Cerebellar nuclear complex (tissue), 1 donor: Measurements from ENCODE around the gene CES2.

Source experiments
- DNase-seq, 2 experiments: peaks; one replicate each; lab custom pipeline; 2025; lab: John Stamatoyannopoulos, UW

CES2 gene

DNA sequence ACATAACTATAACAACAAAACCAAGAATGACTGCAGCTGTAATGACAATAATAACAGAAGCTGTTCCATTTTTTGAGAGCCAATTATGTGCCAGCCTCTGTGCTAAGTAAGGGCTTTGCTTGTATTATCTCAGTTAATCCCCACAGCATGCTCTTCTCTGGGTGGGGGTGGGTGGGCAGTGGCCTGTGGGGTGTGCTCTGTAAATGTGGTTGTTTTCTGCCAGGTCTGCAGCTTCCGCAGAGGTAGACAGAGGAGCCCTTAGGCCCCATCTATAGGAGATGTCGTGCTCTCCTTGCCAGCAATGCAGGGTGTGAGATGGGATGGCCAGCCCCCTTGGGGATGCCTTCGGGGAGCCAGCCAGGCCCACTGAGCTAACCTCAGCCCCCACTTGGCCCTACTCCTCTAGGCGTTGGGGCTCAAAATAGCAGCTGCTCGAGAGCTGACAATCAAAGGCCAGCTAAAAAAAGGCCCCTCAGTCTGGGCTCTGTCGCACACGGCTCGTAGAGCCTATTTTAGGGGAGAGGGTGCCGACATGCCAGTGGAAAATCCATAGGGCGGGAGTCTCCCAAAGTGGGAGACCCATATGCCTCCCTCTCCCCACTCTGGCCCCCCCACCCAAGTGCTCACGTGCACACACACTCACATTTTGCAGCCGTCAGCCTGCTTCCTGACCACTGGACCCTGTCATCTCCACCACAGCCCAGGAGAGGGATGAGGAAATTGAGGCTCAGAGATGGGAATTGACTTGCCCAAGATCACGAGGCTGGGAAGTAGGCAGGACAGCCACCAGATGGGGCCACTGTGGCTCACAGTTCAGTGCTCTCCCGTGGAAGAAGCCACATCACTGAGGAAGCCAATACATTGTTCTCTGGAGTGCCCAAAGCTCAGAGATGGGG, 32.4 kb upstream of the CES2 start:
- DNase-seq = no peak

DNA sequence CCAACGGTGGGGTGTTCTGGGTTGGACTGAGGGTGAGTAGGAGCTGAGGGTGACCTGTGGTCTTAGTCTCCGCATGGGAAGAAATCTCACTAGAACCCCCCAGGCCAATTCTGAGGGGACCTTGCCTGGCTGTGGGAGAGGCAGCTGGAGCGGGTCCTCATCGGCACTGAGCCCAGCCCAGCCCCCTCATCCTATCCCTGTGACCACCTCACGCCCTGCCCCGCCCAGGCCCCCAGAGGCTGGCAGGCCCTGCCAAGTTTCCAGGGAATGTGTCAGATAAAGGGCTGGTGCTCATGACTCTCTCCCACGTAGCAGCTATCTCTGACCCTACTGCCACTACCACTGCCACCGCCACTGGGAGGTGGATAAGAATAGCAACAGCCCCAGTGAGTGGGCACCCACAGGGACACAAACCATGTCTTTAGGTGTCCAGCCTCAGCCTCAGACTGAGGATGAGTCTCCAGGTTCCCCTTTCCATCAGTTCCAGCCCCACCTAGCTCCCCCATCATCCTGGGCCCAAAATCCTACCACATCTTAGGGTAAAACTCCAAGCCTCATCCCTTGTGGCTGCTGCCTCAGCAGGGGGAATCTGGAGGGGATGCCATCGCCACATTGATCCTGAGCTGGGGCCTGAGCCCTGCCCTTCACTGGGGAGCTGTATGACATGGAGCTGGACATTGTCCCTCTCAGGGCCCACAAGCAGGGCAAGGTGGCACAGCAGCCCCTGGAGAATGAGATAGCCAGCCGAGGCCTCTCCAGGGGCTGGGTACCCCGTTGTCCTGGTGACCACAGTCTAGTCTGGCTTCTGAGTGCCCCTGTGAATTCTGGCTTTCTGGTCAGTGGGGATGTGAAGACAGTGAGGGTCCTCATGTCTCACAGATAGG, 31.5 kb upstream of the CES2 start:
- no peak for DNase-seq

GRCh38 chr16:66904428-66904845, 30.9 kb upstream of the CES2 start:
- DNase-seq = no peak

- DNase-seq = no peak
Measured at GRCh38 chr16:66904846-66905632, 30.3 kb upstream of the CES2 start.

DNA sequence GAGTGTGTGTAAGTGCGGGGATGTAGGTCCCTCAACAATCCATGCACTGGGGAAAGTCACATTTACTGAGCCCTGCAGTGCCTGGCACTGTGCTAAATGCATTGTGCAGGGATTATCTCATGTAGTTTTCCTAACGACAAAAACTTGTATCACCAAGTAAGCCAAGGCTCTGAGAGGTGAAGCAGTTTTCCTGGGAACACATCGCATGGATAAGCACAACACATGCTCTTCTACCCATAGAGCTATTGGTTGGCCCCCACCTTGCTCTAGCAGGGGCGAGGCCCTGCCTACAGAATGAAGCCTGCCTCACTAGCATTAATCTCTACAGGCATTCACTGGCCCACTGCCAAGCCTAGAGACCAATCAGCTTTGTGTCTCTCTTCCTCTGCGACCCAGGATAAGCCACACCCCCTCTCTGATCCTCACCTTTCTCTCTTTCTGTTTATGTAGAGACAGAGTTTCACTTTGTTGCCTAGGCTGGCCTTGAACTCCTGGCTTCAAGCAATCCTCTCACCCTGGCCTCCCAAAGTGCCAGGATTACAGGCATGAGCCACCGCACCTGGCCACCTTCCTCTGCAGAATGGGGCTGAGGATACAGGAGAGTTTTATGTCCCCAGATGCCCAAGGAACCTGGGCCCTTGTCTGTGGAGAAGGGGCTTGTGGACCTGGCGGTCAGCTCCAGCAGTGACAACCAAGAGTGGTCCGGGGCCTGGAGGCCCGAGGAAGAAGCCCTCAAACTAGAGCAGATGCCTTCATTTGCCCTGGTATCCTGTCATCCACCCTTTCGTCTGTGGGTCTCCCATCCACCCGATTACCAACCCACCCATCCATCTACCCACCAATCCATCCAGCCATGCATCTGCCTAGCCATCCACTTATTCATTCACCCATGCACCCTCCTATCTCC, 29.4 kb upstream of the CES2 start:
- DNase-seq = no peak

- no peak for DNase-seq
Measured at GRCh38 chr16:66906916-66907836, 28.1 kb upstream of the CES2 start.

- DNase-seq = no peak
Measured at GRCh38 chr16:66908116-66908515, 27.2 kb upstream of the CES2 start.

DNA sequence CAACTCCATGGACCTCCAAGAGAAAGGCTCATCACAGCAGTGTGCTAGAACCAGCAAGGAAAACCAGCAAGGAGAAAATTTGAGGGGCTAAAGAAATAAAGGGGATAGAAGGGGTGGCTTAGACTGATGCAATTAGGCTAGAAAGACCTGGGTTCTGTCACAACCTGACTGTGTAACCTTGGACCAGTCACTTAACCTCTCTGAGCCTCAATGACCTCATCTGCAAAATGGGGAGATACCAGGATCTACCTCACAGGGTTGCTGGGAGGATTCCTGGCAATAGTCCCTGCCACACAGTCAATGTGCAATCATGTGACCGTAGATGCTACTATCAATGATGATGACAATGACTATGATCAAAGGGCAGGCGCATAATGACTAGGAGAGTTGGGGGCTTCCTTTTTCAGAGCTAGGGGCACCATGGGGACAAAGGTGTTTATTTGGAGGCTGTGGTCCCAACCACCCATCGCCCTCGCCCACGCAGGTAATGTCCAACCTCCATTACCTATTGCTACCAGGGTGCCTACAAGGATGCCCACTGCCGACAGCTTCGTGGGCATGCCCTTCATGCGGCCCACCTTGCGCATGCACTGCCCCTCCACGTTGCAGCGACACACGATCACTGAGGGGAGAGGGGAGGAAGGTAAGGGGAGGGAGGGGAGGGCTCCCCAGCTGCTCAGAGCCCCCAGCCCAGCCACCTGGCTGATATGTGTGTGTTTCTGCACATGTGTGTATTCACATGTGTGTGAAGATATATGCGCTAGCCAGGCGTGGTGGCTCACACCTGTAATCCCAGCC, 26.4 kb upstream of the CES2 start:
- DNase-seq = no peak

DNA sequence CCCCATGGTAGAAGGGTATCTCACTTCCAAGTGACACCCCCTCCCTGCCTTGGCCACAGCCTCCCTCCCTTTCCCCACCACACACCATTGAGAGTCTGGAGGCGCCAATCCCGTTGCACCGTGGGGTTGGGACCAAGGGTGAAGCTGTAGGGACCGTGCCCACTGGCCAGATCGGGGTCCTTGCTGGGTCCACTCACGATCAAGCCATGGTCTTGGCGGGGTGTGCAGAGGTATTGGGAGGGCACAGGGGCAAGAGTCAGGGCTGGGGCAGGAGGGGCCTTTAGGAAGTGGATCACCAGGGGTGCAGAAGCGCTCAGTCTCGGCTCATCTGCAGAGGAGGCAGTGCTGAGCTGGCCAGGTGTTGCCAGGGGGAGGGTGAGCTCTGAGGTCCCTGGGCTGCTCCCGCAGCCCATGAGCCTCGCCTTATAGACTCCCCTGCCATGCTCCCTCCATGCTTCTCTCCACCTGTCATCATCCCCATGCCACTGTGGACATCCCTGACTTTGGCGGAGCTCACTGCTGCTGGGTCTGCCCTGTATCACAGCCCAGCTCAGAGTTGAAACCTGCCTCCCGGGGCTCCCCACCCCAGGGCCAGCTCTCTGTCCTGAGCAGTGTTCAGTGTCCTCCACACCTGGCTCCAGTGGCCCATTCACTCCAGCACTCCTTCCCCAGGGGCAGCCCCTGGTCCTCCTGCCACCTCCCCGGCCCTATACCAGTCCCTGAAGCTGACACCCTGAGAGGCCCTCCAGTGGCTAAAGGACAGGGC, 25.0 kb upstream of the CES2 start:
- no peak for DNase-seq

DNA sequence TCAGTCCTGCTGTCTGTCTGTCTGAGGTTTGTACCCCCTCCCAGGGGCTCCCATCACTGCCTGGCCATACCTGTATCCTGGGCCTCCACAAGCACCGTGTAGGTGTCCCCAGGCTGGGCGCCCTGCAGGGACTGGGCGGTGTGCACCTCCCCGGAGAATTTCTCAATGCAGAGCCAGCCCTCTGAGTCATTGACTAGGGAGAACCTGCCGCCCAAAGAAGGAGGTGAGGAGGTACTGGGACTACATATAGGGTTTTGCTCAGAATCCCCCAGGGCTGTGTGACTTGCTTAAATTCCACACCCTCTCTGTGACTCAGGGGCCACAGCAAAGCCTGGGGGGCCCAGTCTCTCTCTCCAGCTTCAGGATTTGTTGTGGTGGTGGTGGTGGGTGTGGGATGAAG, 24.2 kb upstream of the CES2 start:
- no peak for DNase-seq

- no peak for DNase-seq
Measured at GRCh38 chr16:66911801-66912200, 23.5 kb upstream of the CES2 start.

DNA sequence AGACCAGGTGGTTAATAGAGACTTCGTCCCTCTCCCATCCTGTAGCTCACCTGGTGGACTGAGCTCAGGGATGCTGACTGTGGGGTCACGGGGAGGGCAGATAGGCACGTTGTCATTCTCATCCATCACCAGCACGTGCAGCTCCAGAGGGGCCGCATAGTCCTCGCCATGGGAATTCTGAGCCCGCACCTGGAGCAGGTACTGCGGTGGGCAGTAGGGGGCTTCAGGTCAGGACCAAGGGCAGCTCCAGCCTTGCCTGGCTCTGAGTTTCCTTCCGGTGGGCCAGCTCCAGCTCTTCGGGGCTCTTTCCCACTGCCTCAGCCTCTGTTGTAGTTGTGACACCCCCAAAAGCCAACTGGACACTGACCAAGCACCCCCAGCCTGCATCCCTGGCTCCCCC, 22.2 kb upstream of the CES2 start:
- DNase-seq = no peak

- DNase-seq = no peak
Measured at GRCh38 chr16:66913711-66914110, 21.6 kb upstream of the CES2 start.

- DNase-seq = no peak
Measured at GRCh38 chr16:66914541-66914940, 20.8 kb upstream of the CES2 start.

DNA sequence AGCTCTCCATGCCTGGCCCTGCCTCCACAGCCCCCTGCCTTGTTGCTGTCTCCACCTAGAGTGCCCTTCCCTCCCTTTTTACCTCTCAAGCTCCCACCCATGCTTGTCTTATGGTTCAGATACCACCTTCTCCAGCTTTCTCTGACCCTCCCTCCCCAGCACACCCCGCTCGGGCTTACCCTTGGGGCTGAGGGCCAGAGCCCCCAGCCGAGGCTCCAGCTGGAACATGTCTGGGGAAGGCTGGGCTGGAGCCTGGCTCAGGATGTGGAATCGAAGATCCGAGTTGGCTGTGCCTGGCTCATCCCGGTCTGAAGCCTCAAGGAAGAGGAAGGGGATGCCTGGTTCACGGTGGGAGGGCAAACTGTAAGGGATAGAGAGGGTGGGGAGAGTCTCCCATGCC, 20.3 kb upstream of the CES2 start:
- no peak for DNase-seq

- no peak for DNase-seq
Measured at GRCh38 chr16:66916518-66916917, 18.8 kb upstream of the CES2 start.

DNA sequence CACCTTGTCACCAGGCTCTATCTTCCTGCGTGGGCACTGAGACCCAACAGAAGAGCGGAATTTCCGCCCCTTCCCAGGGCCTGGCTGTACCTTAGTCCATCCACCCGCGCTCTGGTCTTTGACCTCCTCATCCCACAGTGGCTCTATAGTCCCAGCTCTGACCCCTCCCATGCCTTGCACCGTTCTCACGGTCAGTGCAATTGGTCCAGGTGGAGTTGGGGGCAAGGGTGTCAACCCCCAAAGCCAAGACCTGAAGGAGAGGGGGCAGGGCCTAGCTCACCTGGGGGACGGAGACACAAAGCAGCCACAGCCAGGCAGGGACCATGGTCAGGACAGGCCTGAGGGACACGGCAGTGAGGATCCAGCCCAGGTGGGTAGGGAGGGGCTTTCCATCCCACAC, 17.6 kb upstream of the CES2 start:
- no peak for DNase-seq

DNA sequence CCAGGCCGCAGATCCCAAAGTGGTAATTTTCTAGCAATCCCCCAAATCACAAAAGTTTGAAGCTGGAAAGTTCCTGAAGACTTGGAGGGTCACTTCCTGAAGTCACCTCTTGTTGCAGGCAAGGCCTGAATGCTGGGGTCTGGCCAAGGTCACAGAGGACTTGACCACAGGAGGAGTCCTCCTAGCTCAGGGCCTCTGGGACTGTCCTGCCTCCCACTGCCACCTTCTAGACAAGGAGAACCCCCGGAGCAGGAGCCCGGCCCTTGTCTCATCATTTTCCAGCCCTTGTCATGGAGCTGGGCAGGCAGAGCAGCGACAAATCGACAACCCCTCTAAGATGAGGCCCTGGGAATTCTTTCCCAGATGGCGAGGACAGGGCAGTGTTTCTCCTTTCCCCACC, 17.0 kb upstream of the CES2 start:
- DNase-seq = no peak
